PC-3 (cell line): Measurements from ENCODE around the gene TNRC18. TPM values are rescaled to one million over a fixed set of nuclear protein-coding genes. Genes with fewer than 3 reads are reported as not detected.
"Not testable (repeated sequence)": the region's sequence is repeated elsewhere in the genome, so short reads cannot be mapped to it uniquely, and the experiment has no call there.

Experiments
- ATAC-seq: fragments of 200-7000 bp; cut with Tn5 transposase; 2 replicates; pipeline ENCODE4 v1.9.1; 2020; ENCODE audit warnings: mild to moderate bottlenecking, moderate library complexity
- BruUV-seq: library from RNA; stranded (reverse); fragments of 400-500 nt; replicated peaks from 2 replicates; lab custom pipeline; 2021; lab: Mats Ljungman, UMichigan
- CTCF ChIA-PET: fragments of 300-600 bp; sonication (Branson Sonifier 250); formaldehyde crosslinking; loops from one replicate; lab custom pipeline; 2022; ENCODE audit warnings: antibody characterized with exemption; lab: Charles Lee
- POLR2A ChIA-PET: fragments of 300-600 bp; sonication (Branson Sonifier 250); formaldehyde crosslinking; loops from one replicate; lab custom pipeline; 2022; ENCODE audit warnings: antibody characterized with exemption; ENCODE audit not compliant: unreplicated experiment; lab: Charles Lee
- DNase-seq: peaks from one replicate; pipeline ENCODE4 v3.0.0-alpha.2; 2015
- H2AFZ ChIP-seq: fragments of 300-600 bp; sonication (generic); 2 replicates; pipeline ENCODE4 v1.6.0; 2016; ENCODE audit warnings: antibody characterized with exemption, low read length
- H3F3A ChIP-seq: fragments of 300-600 bp; sonication (generic); one replicate; pipeline ENCODE4 v1.6.0; 2017; ENCODE audit warnings: antibody characterized with exemption, low read length, control low read depth, mild to moderate bottlenecking; ENCODE audit not compliant: unreplicated experiment
- H3K27ac ChIP-seq: fragments of 300-600 bp; sonication (generic); 2 replicates; pipeline ENCODE4 v1.5.1; 2016; ENCODE audit warnings: mild to moderate bottlenecking, low read length
- H3K27me3 ChIP-seq: fragments of 300-600 bp; sonication (generic); 2 replicates; pipeline ENCODE4 v1.6.1; 2016; ENCODE audit warnings: low read length, mixed read lengths
- H3K36me3 ChIP-seq: fragments of 300-600 bp; sonication (generic); 2 replicates; pipeline ENCODE4 v1.6.1; 2016; ENCODE audit warnings: low read depth, mixed run types, low read length, mixed read lengths
- H3K4me1 ChIP-seq: fragments of 300-600 bp; sonication (generic); 2 replicates; pipeline ENCODE4 v1.5.1; 2016; ENCODE audit warnings: low read length; ENCODE audit not compliant: insufficient read depth
- H3K4me2 ChIP-seq: fragments of 300-600 bp; sonication (generic); 2 replicates; pipeline ENCODE4 v1.6.0; 2016; ENCODE audit warnings: low read length
- H3K4me3 ChIP-seq: fragments of 300-600 bp; sonication (generic); 2 replicates; pipeline ENCODE4 v1.5.1; 2016; ENCODE audit warnings: mild to moderate bottlenecking, low read length, mixed read lengths
- H3K79me2 ChIP-seq: fragments of 300-600 bp; sonication (generic); 2 replicates; pipeline ENCODE4 v1.6.1; 2017; ENCODE audit warnings: low read length, mixed read lengths
- H3K9ac ChIP-seq: fragments of 300-600 bp; sonication (generic); 2 replicates; pipeline ENCODE4 v1.6.0; 2016; ENCODE audit warnings: mild to moderate bottlenecking, low read length
- H3K9me2 ChIP-seq: fragments of 300-600 bp; sonication (generic); replicated peaks from 2 replicates; pipeline ENCODE4 v1.6.1; 2016; ENCODE audit warnings: mixed run types, low read length, mixed read lengths
- H3K9me3 ChIP-seq: fragments of 300-600 bp; sonication (generic); 2 replicates; pipeline ENCODE4 v1.6.1; 2016; ENCODE audit warnings: low read length, mixed read lengths
- H4K20me1 ChIP-seq: fragments of 300-600 bp; sonication (generic); 2 replicates; pipeline ENCODE4 v1.6.1; 2016; ENCODE audit warnings: low read length, mixed read lengths
- EZH2 ChIP-seq: fragments of 300-600 bp; sonication (generic); IDR thresholded peaks from one replicate; pipeline ENCODE4 v1.6.1; 2017; ENCODE audit warnings: antibody characterized with exemption, mild to moderate bottlenecking, low read length; ENCODE audit not compliant: unreplicated experiment
- EZH2phosphoT487 ChIP-seq: fragments of 300-600 bp; sonication (generic); IDR thresholded peaks from 2 replicates; pipeline ENCODE4 v1.6.1; 2018; ENCODE audit warnings: mild to moderate bottlenecking, antibody characterized with exemption, low read length, borderline replicate concordance
- intact Hi-C: fragments of 100-400 bp; cut with micrococcal nuclease; formaldehyde crosslinking; loops from 2 replicates; pipeline ENCODE4 v1.9.0; 2023
- total RNA-seq: library from RNA; depleted of rRNA; stranded (reverse); fragments of >200 nt; gene quantifications from 2 replicates; pipeline ENCODE4 v1.2.3, GENCODE V29; 2014
- TF ChIP-seq, protein P1 (sequence below): fragments of 300-600 bp; sonication (generic); conservative IDR thresholded peaks from 2 replicates; pipeline ENCODE4 v1.5.1; 2017; ENCODE audit warnings: antibody characterized with exemption, low read depth, mild to moderate bottlenecking, low read length

TNRC18 gene
- total RNA-seq, 1 experiment from 2014 or later = 26.8 TPM

DNA sequence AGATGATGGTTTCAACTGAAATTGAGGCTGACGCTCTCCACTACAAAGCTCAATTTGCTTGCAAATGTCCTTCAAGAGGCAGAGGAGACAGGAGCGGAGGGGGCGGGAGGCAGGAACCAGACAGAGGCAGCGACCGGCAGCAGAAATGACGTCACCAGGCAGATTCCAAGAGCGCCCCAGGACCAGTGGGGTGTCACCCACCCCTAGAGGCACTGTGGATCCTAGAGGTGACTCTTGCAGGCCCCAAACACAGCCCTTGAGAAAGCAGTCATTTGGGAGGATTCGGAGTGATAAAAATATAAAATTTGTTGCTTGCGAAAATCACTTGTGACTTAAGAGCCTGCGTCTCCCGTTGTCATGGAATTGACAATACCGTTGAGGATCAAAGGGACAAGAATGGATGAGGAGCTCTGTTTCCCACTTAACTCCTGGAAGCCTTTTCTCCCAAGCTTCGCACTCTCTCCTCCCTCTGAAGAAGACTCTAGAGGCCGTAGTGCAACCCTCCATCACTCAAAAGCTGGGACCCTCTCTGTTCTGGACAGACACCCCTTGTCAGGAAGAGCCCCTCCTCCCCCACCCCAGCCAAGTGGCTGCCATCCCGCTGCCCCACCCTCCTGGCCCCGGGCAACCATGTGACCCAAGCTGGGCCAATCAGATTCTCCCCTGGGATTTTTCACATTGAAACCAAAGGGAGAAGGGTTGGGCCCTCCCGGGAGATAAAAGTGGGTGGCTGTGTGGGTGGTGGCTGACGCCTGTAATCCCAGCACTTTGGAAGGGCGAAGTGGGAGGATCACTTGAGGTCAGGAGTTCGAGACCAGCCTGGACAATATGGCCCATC lies 157.2 kb downstream of the TNRC18 start:
- TF ChIP-seq EZH2 (no peak), EZH2phosphoT487 (no peak)
- TF ChIP-seq, protein P1, sequence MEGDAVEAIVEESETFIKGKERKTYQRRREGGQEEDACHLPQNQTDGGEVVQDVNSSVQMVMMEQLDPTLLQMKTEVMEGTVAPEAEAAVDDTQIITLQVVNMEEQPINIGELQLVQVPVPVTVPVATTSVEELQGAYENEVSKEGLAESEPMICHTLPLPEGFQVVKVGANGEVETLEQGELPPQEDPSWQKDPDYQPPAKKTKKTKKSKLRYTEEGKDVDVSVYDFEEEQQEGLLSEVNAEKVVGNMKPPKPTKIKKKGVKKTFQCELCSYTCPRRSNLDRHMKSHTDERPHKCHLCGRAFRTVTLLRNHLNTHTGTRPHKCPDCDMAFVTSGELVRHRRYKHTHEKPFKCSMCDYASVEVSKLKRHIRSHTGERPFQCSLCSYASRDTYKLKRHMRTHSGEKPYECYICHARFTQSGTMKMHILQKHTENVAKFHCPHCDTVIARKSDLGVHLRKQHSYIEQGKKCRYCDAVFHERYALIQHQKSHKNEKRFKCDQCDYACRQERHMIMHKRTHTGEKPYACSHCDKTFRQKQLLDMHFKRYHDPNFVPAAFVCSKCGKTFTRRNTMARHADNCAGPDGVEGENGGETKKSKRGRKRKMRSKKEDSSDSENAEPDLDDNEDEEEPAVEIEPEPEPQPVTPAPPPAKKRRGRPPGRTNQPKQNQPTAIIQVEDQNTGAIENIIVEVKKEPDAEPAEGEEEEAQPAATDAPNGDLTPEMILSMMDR = no peak
- ChIA-PET CTCF (no interaction called here), POLR2A (no interaction called here)
- H3K9ac ChIP-seq = no peak overlapping the region
- intact Hi-C loops = no loop called here
- H3F3A ChIP-seq = no peaks in the 10 kb centered on the region
- H3K9me3 ChIP-seq = no peaks in the 10 kb centered on the region
- no peaks in the 10 kb centered on the region for H4K20me1 ChIP-seq
- BruUV-seq = no TSS peak
- H3K36me3 ChIP-seq = no peaks in the 10 kb centered on the region
- ATAC-seq (no peak), DNase-seq (no peak)
- no peaks in the 10 kb centered on the region for H3K27me3 ChIP-seq
- no peaks in the 10 kb centered on the region for H3K79me2 ChIP-seq
- no peak overlapping the region for H3K4me2 ChIP-seq
- H2AFZ ChIP-seq = no peak overlapping the region
- H3K4me1 ChIP-seq = no peaks in the 10 kb centered on the region
- no peak overlapping the region for H3K27ac ChIP-seq
- H3K9me2 ChIP-seq = no peaks in the 10 kb centered on the region
- H3K4me3 ChIP-seq = no peak overlapping the region

GRCh38 chr7:5265320-5266190 lies 158.1 kb downstream of the TNRC18 start:
- Histone ChIP-seq H3K27me3 (no peaks in the 10 kb centered on the region), H3K79me2 (no peaks in the 10 kb centered on the region), H3K4me1 (no peaks in the 10 kb centered on the region), H2AFZ (no peak overlapping the region), H3K4me2 (no peak overlapping the region), H4K20me1 (no peaks in the 10 kb centered on the region), H3K27ac (no peak overlapping the region), H3K9ac (no peak overlapping the region), H3F3A (no peaks in the 10 kb centered on the region), H3K9me3 (no peaks in the 10 kb centered on the region), H3K4me3 (no peak overlapping the region), H3K36me3 (no peaks in the 10 kb centered on the region), H3K9me2 (no peaks in the 10 kb centered on the region)
- DNase-seq (no peak), ATAC-seq (no peak)
- intact Hi-C loops = no loop called here
- TF ChIP-seq EZH2phosphoT487 = no peak
- TF ChIP-seq EZH2 = no peak
- TF ChIP-seq, protein P1 = no peak
- POLR2A ChIA-PET = no interaction called here
- CTCF ChIA-PET = no interaction called here
- no TSS peak for BruUV-seq

- CTCF ChIA-PET, H3K9ac ChIP-seq, H3K27ac ChIP-seq, H3K79me2 ChIP-seq, H4K20me1 ChIP-seq, H3K36me3 ChIP-seq, H3K9me2 ChIP-seq, H3K27me3 ChIP-seq, H3K4me3 ChIP-seq, DNase-seq, H3F3A ChIP-seq, intact Hi-C loops, H3K9me3 ChIP-seq, H2AFZ ChIP-seq, H3K4me1 ChIP-seq, H3K4me2 ChIP-seq, BruUV-seq, ATAC-seq, POLR2A ChIA-PET: not testable (repeated sequence)
Measured at GRCh38 chr7:5263066-5263465, 160.6 kb downstream of the TNRC18 start.

- H3K27ac ChIP-seq, H3K27me3 ChIP-seq, ATAC-seq, H3K4me3 ChIP-seq, POLR2A ChIA-PET, H4K20me1 ChIP-seq, H3K9me2 ChIP-seq, BruUV-seq, H3K9me3 ChIP-seq, H3K79me2 ChIP-seq, DNase-seq, intact Hi-C loops, H3K4me1 ChIP-seq, H3K4me2 ChIP-seq, H3K9ac ChIP-seq, H3K36me3 ChIP-seq, H2AFZ ChIP-seq, CTCF ChIA-PET, H3F3A ChIP-seq: not testable (repeated sequence)
Measured at GRCh38 chr7:5260530-5261068, 163.0 kb downstream of the TNRC18 start.
